Measurements from ENCODE around the gene NANOGP8. TPM values are rescaled to one million over a fixed set of nuclear protein-coding genes. Genes with fewer than 3 reads are reported as not detected.
"Not testable (repeated sequence)": the region's sequence is repeated elsewhere in the genome, so short reads cannot be mapped to it uniquely, and the experiment has no call there.

Gene NANOGP8
- total and polyA plus RNA-seq, 9 of the 15 experiments (the other 6 are each of a cell fraction or from before 2014, with no cell fraction given): not detected

DNA sequence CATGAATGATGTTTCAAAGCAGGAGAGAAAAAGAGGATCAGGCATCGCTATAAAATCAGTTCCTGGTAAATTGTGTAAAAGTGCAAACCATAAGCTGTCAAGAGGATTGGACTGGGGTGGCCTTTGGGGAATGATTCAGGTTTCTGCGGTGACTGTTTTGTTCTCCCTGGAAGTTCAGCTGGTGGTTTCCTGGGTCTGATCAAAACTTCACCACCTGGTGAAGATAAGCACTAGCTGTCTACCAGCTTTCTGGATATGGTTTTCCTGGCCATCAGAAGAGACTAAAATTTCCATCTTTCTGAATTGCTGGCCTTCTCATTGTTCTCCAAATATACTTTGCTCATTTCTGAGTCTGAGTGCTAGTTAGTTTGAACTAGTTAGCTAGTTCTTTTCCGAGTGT is 2.7 kb upstream of the NANOGP8 start:
- TF ChIP-seq, protein P1, sequence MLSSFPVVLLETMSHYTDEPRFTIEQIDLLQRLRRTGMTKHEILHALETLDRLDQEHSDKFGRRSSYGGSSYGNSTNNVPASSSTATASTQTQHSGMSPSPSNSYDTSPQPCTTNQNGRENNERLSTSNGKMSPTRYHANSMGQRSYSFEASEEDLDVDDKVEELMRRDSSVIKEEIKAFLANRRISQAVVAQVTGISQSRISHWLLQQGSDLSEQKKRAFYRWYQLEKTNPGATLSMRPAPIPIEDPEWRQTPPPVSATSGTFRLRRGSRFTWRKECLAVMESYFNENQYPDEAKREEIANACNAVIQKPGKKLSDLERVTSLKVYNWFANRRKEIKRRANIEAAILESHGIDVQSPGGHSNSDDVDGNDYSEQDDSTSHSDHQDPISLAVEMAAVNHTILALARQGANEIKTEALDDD (IDR thresholded peaks at IDR 0.05): peak; percentile 65
- no peak for TF ChIP-seq TRIM24 (IDR thresholded peaks at IDR 0.05)
- no peak overlapping the region for H3K4me2 ChIP-seq (ENCODE audit: insufficient read depth, low read length)
- H2AFZ ChIP-seq (ENCODE audit: low read depth, low read length): 0 out of 2 replicates have a peak overlapping the region, but pooled peaks have one; percentile 16
- H3K4me1 ChIP-seq (replicated peaks in 1 of 2; ENCODE audit: control insufficient read depth in 2 of 2, insufficient read depth in 2 of 2, low read length in 2 of 2): no peaks in the 10 kb centered on the region; a peak in 2 of 5 replicates
- DNase-seq (ENCODE audit: extremely low read depth in 1 of 4, low spot score in 3 of 4): no peak
- no peaks in the 10 kb centered on the region for H3K9me1 ChIP-seq (ENCODE audit: control insufficient read depth, insufficient read depth, low read length)
- intact Hi-C loops (cut with micrococcal nuclease) (no loop called here), in situ Hi-C loops (cut with MboI) (loop anchor here (25.0 kb wide), 1 partner anchor 200 kb away; no protein-coding TSS in a partner anchor)
- no peak for ATAC-seq
- ChIA-PET CTCF (ENCODE audit: low intra/inter-chr PET ratio) (no interaction called here), POLR2A (interaction anchor here (1.4 kb wide), 1 partner anchor 68 kb away, joined by 3 read pairs; no protein-coding TSS in a partner anchor)
- WGBS (ENCODE audit: insufficient coverage, low coverage, missing lambda C conversion rate): 21% methylated on average over 3 of the region's 3 CpGs
- no peak overlapping the region for H3K9ac ChIP-seq (ENCODE audit: insufficient read depth in 1 of 2, low read depth in 2 of 2, low read length in 2 of 2)
- no peaks in the 10 kb centered on the region for H3K36me3 ChIP-seq (ENCODE audit: control insufficient read depth, insufficient read depth, low read length)
- H3K4me3 ChIP-seq: no peak overlapping the region
- no TSS peak for BruUV-seq (replicated peaks)
- H3K9me3 ChIP-seq (replicated peaks; ENCODE audit: control insufficient read depth, insufficient read depth, low read depth, low read length): no peaks in the 10 kb centered on the region
- no peaks in the 10 kb centered on the region for H3K27me3 ChIP-seq (ENCODE audit: control insufficient read depth in 2 of 2, insufficient read depth in 2 of 2, low read length in 2 of 2)
- no peak overlapping the region for H3K27ac ChIP-seq (ENCODE audit: extremely low read depth, low read depth, low read length)
- H3K79me2 ChIP-seq (ENCODE audit: control insufficient read depth, insufficient read depth, low read length): no peaks in the 10 kb centered on the region
- FAIRE-seq: no peak
- no peaks in the 10 kb centered on the region for H4K20me1 ChIP-seq (replicated peaks; ENCODE audit: control insufficient read depth, insufficient read depth, low read length)

DNA sequence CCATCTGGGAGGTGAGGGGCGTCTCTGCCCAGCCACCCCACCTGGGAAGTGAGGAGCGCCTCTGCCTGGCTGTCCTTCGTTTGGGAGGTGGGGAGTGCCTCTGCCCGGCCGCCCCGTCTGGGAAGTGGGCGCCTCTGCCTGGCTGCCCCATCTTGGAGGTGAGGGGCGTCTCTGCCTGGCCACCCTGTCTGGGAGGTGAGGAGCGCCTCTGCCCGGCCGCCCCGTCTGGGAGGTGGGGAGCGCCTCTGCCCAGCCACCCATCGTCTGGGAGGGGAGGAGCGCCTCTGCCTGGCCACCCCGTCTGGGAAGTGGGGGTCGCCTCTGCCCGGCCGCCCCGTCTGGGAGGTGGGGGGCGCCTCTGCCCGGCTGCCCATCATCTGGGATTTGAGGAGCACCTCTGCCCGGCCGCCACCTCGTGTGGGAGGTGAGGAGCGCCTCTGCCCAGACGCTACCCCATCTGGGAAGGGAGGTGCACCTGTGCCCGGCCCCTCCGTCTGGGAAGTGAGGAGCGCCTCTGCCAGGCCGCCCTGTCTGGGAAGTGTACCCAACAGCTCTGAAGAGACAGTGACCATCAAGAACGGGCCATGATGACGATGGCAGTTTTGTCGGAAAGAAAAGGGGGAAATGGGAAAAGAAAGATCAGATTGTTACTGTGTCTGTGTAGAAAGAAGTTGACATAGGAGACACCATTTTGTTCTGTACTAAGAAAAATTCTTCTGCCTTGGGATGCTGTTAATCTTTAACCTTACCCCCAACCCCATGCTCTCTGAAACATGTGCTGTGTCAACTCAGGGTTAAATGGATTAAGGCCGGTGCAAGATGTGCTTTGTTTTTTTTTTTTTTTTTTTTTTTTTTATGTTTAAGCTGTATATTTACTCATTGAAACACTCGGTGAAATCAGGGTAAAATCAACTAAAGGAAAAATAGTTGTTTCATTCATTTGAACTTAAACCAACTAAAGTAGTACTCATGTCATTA is 2.4 kb downstream of the NANOGP8 start:
- H3K79me2 ChIP-seq (ENCODE audit: control insufficient read depth, insufficient read depth, low read length); H3K27me3 ChIP-seq (ENCODE audit: control insufficient read depth in 2 of 2, insufficient read depth in 2 of 2, low read length in 2 of 2); BruUV-seq (replicated peaks); H3K9me3 ChIP-seq (replicated peaks; ENCODE audit: control insufficient read depth, insufficient read depth, low read depth, low read length); CTCF ChIA-PET (ENCODE audit: low intra/inter-chr PET ratio); H3K4me3 ChIP-seq; H3K4me1 ChIP-seq (replicated peaks in 1 of 2; ENCODE audit: control insufficient read depth in 2 of 2, insufficient read depth in 2 of 2, low read length in 2 of 2); H2AFZ ChIP-seq (ENCODE audit: low read depth, low read length); H4K20me1 ChIP-seq (replicated peaks; ENCODE audit: control insufficient read depth, insufficient read depth, low read length); POLR2A ChIA-PET; H3K9me1 ChIP-seq (ENCODE audit: control insufficient read depth, insufficient read depth, low read length); H3K9ac ChIP-seq (ENCODE audit: insufficient read depth in 1 of 2, low read depth in 2 of 2, low read length in 2 of 2); H3K27ac ChIP-seq (ENCODE audit: extremely low read depth, low read depth, low read length); H3K36me3 ChIP-seq (ENCODE audit: control insufficient read depth, insufficient read depth, low read length); DNase-seq (ENCODE audit: extremely low read depth in 1 of 4, low spot score in 3 of 4); H3K4me2 ChIP-seq (ENCODE audit: insufficient read depth, low read length); intact Hi-C loops (cut with micrococcal nuclease); ATAC-seq: not testable (repeated sequence)
- FAIRE-seq: peak; percentile 42
- in situ Hi-C loops (cut with MboI): loop anchor here (25.0 kb wide), 1 partner anchor 205 kb away; no protein-coding TSS in a partner anchor
- 79% methylated on average over 12 of the region's 36 CpGs for WGBS (ENCODE audit: insufficient coverage, low coverage, missing lambda C conversion rate)

DNA sequence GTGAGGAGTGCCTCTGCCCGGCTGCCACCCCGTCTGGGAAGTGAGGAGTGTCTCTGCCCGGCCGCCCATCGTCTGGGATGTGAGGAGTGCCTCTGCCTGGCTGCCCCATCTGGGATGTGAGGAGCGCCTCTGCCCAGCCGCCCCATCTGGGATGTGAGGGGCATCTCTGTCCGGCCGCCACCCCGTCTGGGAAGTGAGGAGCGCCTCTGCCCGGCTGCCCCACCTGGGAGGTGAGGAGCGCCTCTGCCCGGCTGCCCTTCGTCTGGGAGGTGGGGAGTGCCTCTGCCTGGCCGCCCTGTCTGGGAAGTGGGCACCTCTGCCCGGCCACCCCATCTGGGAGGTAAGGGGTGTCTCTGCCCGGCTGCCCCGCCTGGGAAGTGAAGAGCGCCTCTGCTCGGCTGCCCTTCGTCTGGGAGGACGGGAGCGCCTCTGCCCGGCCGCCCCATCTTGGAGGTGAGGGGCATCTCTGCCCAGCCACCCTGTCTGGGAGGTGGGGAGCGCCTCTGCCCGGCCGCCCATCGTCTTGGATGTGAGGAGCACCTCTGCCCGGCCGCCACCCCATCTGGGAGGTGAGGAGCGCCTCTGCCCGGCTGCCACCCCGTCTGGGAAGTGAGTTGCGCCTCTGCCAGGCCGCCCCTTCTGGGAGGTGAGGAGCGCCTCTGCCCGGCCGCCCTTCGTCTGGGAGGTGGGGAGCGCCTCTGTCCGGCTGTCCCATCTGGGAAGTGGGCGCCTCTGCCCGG is 3.3 kb downstream of the NANOGP8 start:
- ATAC-seq; H3K4me3 ChIP-seq; H3K4me2 ChIP-seq (ENCODE audit: insufficient read depth, low read length); intact Hi-C loops (cut with micrococcal nuclease); H3K79me2 ChIP-seq (ENCODE audit: control insufficient read depth, insufficient read depth, low read length); DNase-seq (ENCODE audit: extremely low read depth in 1 of 4, low spot score in 3 of 4); H3K4me1 ChIP-seq (replicated peaks in 1 of 2; ENCODE audit: control insufficient read depth in 2 of 2, insufficient read depth in 2 of 2, low read length in 2 of 2); H3K9ac ChIP-seq (ENCODE audit: insufficient read depth in 1 of 2, low read depth in 2 of 2, low read length in 2 of 2); POLR2A ChIA-PET; CTCF ChIA-PET (ENCODE audit: low intra/inter-chr PET ratio); H3K9me1 ChIP-seq (ENCODE audit: control insufficient read depth, insufficient read depth, low read length); H4K20me1 ChIP-seq (replicated peaks; ENCODE audit: control insufficient read depth, insufficient read depth, low read length); H2AFZ ChIP-seq (ENCODE audit: low read depth, low read length); H3K27me3 ChIP-seq (ENCODE audit: control insufficient read depth in 2 of 2, insufficient read depth in 2 of 2, low read length in 2 of 2); FAIRE-seq; H3K36me3 ChIP-seq (ENCODE audit: control insufficient read depth, insufficient read depth, low read length); H3K9me3 ChIP-seq (replicated peaks; ENCODE audit: control insufficient read depth, insufficient read depth, low read depth, low read length); BruUV-seq (replicated peaks); H3K27ac ChIP-seq (ENCODE audit: extremely low read depth, low read depth, low read length): not testable (repeated sequence)
- in situ Hi-C loops (cut with MboI): loop anchor here (25.0 kb wide), 1 partner anchor 206 kb away; no protein-coding TSS in a partner anchor
- WGBS (ENCODE audit: insufficient coverage, low coverage, missing lambda C conversion rate): 71% methylated on average over 22 of the region's 45 CpGs
